ENCODE results near the gene ST6GALNAC1. TPM values are rescaled to one million over a fixed set of nuclear protein-coding genes. Genes with fewer than 3 reads are reported as not detected.

ST6GALNAC1 gene
- total and polyA plus RNA-seq, 5 donors from 2014 or later = 0.33 to 8.5 (median 2.6) TPM

GRCh38 chr17:76672892-76673291 lies 29.3 kb upstream of the ST6GALNAC1 start:
- Histone ChIP-seq H3K27ac (ENCODE audit: insufficient read depth, low read length, poor library complexity, severe bottlenecking) (no peak overlapping the region), H3K4me3 (ENCODE audit: low read depth, low read length) (peak overlapping the region; percentile 97), H3K9me3 (ENCODE audit: control insufficient read depth in 2 of 2, low read length in 2 of 2) (no peaks in the 10 kb centered on the region), H3K27me3 (ENCODE audit: control insufficient read depth, insufficient read depth, low read length) (no peaks in the 10 kb centered on the region), H3K36me3 (ENCODE audit: control insufficient read depth, insufficient read depth, low read length) (no peaks in the 10 kb centered on the region), H3K4me1 (ENCODE audit: control insufficient read depth, insufficient read depth, low read length, poor library complexity, severe bottlenecking) (peaks cover 22% of the 10 kb centered on the region)
- H3K27me3 Mint-ChIP-seq = peaks cover 10% of the 10 kb centered on the region
- H3K27ac Mint-ChIP-seq = peak overlapping the region in 2 of 3 donors; percentile 53 to 97
- H3K36me3 Mint-ChIP-seq = no peaks in the 10 kb centered on the region
- no peaks in the 10 kb centered on the region for H3K9me3 Mint-ChIP-seq
- H3K4me3 Mint-ChIP-seq = peak overlapping the region; percentile 84 to 97 (median 89)
- DNase-seq (no peak), ATAC-seq (ENCODE audit: low read depth in 2 of 2) (no peak)
- peaks cover 16 to 41% (median 23%) of the 10 kb centered on the region in 4 donors for H3K4me1 Mint-ChIP-seq

- no peaks in the 10 kb centered on the region for H3K27me3 ChIP-seq (ENCODE audit: control insufficient read depth, insufficient read depth, low read length)
- H3K4me3 Mint-ChIP-seq = peak overlapping the region; percentile 84 to 97 (median 89)
- H3K9me3 ChIP-seq (ENCODE audit: control insufficient read depth in 2 of 2, low read length in 2 of 2) = no peaks in the 10 kb centered on the region
- H3K4me1 ChIP-seq (ENCODE audit: control insufficient read depth, insufficient read depth, low read length, poor library complexity, severe bottlenecking) = peaks cover 19% of the 10 kb centered on the region
- H3K27ac ChIP-seq (ENCODE audit: insufficient read depth, low read length, poor library complexity, severe bottlenecking) = peak overlapping the region; percentile 80
- ATAC-seq (ENCODE audit: low read depth in 2 of 2) = no peak
- peaks cover 13% of the 10 kb centered on the region for H3K27me3 Mint-ChIP-seq
- H3K36me3 Mint-ChIP-seq = no peaks in the 10 kb centered on the region
- H3K27ac Mint-ChIP-seq = peak overlapping the region; percentile 96 to 99 (median 97)
- DNase-seq = peak in 1 of 3 donors; percentile 46
- H3K36me3 ChIP-seq (ENCODE audit: control insufficient read depth, insufficient read depth, low read length) = no peaks in the 10 kb centered on the region
- no peaks in the 10 kb centered on the region for H3K9me3 Mint-ChIP-seq
- H3K4me3 ChIP-seq (ENCODE audit: low read depth, low read length) = peak overlapping the region; percentile 97
- peaks cover 16 to 41% (median 23%) of the 10 kb centered on the region in 4 donors for H3K4me1 Mint-ChIP-seq
Measured at GRCh38 chr17:76672270-76672851, 28.8 kb upstream of the ST6GALNAC1 start.

- H3K27me3 ChIP-seq (ENCODE audit: control insufficient read depth, insufficient read depth, low read length) = no peaks in the 10 kb centered on the region
- no peak for ATAC-seq (ENCODE audit: low read depth in 2 of 2)
Measured at GRCh38 chr17:76671912-76672262, 28.3 kb upstream of the ST6GALNAC1 start.

GRCh38 chr17:76671123-76671911 lies 27.8 kb upstream of the ST6GALNAC1 start:
- Histone ChIP-seq H3K9me3 (ENCODE audit: control insufficient read depth in 2 of 2, low read length in 2 of 2) (no peaks in the 10 kb centered on the region), H3K36me3 (ENCODE audit: control insufficient read depth, insufficient read depth, low read length) (no peaks in the 10 kb centered on the region), H3K27ac (ENCODE audit: insufficient read depth, low read length, poor library complexity, severe bottlenecking) (peak overlapping the region; percentile 80), H3K4me3 (ENCODE audit: low read depth, low read length) (peak overlapping the region; percentile 97), H3K27me3 (ENCODE audit: control insufficient read depth, insufficient read depth, low read length) (no peaks in the 10 kb centered on the region), H3K4me1 (ENCODE audit: control insufficient read depth, insufficient read depth, low read length, poor library complexity, severe bottlenecking) (peaks cover 19% of the 10 kb centered on the region)
- Mint-ChIP-seq H3K4me3 (peak overlapping the region; percentile 84 to 97 (median 89)), H3K36me3 (no peaks in the 10 kb centered on the region), H3K27me3 (peaks cover 15% of the 10 kb centered on the region), H3K9me3 (no peaks in the 10 kb centered on the region), H3K4me1 (peaks cover 16 to 41% (median 23%) of the 10 kb centered on the region in 4 donors), H3K27ac (peak overlapping the region; percentile 96 to 99 (median 97))
- peak; percentile 99 for ATAC-seq (ENCODE audit: low read depth in 2 of 2)
- peak; percentile 98 to 100 (median 99) for DNase-seq

More at GRCh38 chr17:76671912-76672262, 28.3 kb upstream of the ST6GALNAC1 start:
- Histone ChIP-seq H3K4me3 (ENCODE audit: low read depth, low read length) (peak overlapping the region; percentile 97), H3K4me1 (ENCODE audit: control insufficient read depth, insufficient read depth, low read length, poor library complexity, severe bottlenecking) (peaks cover 19% of the 10 kb centered on the region), H3K36me3 (ENCODE audit: control insufficient read depth, insufficient read depth, low read length) (no peaks in the 10 kb centered on the region), H3K27ac (ENCODE audit: insufficient read depth, low read length, poor library complexity, severe bottlenecking) (peak overlapping the region; percentile 80), H3K9me3 (ENCODE audit: control insufficient read depth in 2 of 2, low read length in 2 of 2) (no peaks in the 10 kb centered on the region)
- H3K36me3 Mint-ChIP-seq = no peaks in the 10 kb centered on the region
- H3K9me3 Mint-ChIP-seq = no peaks in the 10 kb centered on the region
- peaks cover 15% of the 10 kb centered on the region for H3K27me3 Mint-ChIP-seq
- H3K4me1 Mint-ChIP-seq = peaks cover 16 to 41% (median 23%) of the 10 kb centered on the region in 4 donors
- DNase-seq = no peak
- peak overlapping the region; percentile 84 to 97 (median 89) for H3K4me3 Mint-ChIP-seq
- peak overlapping the region; percentile 96 to 99 (median 97) for H3K27ac Mint-ChIP-seq

DNA sequence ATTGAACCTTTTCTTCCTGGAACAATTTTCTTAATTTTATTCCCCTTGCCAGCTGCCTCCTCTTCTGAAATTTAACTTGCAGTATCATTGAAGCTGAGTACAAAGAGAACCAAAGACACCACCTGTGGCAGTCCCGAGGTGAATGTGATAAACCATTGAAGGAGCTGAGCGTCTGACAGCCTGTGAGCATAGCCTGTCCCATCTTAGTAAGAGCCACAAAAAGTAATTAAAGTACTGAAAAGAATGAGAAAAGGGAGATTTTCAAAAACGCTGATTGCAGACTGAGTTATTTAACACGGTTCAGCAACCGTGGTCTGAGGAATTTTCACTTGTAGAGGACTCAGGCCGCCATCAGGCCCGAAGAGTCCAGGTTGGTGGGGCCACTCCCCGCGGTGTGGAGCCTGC lies 27.2 kb upstream of the ST6GALNAC1 start:
- Histone ChIP-seq H3K27ac (ENCODE audit: insufficient read depth, low read length, poor library complexity, severe bottlenecking) (peak overlapping the region; percentile 80), H3K4me1 (ENCODE audit: control insufficient read depth, insufficient read depth, low read length, poor library complexity, severe bottlenecking) (peaks cover 19% of the 10 kb centered on the region), H3K4me3 (ENCODE audit: low read depth, low read length) (peak overlapping the region; percentile 0), H3K36me3 (ENCODE audit: control insufficient read depth, insufficient read depth, low read length) (no peaks in the 10 kb centered on the region), H3K27me3 (ENCODE audit: control insufficient read depth, insufficient read depth, low read length) (no peaks in the 10 kb centered on the region), H3K9me3 (ENCODE audit: control insufficient read depth in 2 of 2, low read length in 2 of 2) (no peaks in the 10 kb centered on the region)
- H3K4me1 Mint-ChIP-seq = peaks cover 16 to 41% (median 23%) of the 10 kb centered on the region in 4 donors
- peak overlapping the region; percentile 96 to 99 (median 97) for H3K27ac Mint-ChIP-seq
- no peaks in the 10 kb centered on the region for H3K9me3 Mint-ChIP-seq
- peaks cover 15% of the 10 kb centered on the region for H3K27me3 Mint-ChIP-seq
- peak overlapping the region; percentile 53 to 97 (median 89) for H3K4me3 Mint-ChIP-seq
- no peaks in the 10 kb centered on the region for H3K36me3 Mint-ChIP-seq
- DNase-seq = no peak
- no peak for ATAC-seq (ENCODE audit: low read depth in 2 of 2)

DNA sequence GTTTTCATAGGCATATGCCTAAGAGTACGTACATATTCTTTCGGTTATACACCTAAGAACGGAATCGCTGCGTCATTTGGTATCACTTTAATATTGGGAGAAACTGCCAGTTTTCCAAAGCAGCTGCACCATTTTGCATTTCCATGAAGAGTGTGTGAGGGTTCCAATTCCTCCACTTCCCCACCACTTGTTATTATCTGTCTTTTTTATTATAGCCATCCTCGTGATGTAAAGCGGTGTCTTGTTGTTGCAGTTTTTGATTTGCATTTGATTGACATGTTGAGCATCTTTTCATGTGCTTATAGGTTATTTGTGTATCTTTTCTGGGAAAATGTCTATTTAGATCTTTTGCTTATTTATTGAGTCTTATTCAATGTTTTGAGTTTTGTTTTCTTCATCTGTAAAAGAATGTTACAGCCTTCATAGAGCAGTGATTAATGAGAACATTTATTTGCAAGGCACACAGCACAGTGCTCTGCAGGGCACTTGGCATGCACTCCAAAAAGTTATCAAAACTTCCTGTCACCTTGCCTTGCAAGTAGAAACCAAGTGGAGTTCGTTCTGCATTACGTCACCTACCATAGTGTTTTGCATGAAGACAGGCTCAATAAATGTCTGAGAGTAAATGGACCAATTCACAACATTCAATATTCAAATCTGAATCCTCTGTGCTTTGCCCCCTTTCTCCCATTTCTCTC lies 26.6 kb upstream of the ST6GALNAC1 start:
- Mint-ChIP-seq H3K36me3 (no peaks in the 10 kb centered on the region), H3K27ac (peak overlapping the region; percentile 29 to 97 (median 96)), H3K4me1 (peaks cover 16 to 41% (median 23%) of the 10 kb centered on the region in 4 donors), H3K27me3 (peaks cover 15% of the 10 kb centered on the region), H3K9me3 (no peaks in the 10 kb centered on the region), H3K4me3 (peak overlapping the region; percentile 53 to 97 (median 89))
- H3K36me3 ChIP-seq (ENCODE audit: control insufficient read depth, insufficient read depth, low read length) = no peaks in the 10 kb centered on the region
- DNase-seq (peak in 2 of 3 donors; percentile 45 to 75), ATAC-seq (ENCODE audit: low read depth in 2 of 2) (no peak)
- H3K4me3 ChIP-seq (ENCODE audit: low read depth, low read length) = peak overlapping the region; percentile 0
- peaks cover 19% of the 10 kb centered on the region for H3K4me1 ChIP-seq (ENCODE audit: control insufficient read depth, insufficient read depth, low read length, poor library complexity, severe bottlenecking)
- H3K27me3 ChIP-seq (ENCODE audit: control insufficient read depth, insufficient read depth, low read length) = no peaks in the 10 kb centered on the region
- no peaks in the 10 kb centered on the region for H3K9me3 ChIP-seq (ENCODE audit: control insufficient read depth in 2 of 2, low read length in 2 of 2)
- peak overlapping the region; percentile 80 for H3K27ac ChIP-seq (ENCODE audit: insufficient read depth, low read length, poor library complexity, severe bottlenecking)

GRCh38 chr17:76667786-76668453 lies 24.4 kb upstream of the ST6GALNAC1 start:
- peaks cover 19% of the 10 kb centered on the region for H3K4me1 ChIP-seq (ENCODE audit: control insufficient read depth, insufficient read depth, low read length, poor library complexity, severe bottlenecking)
- no peak for DNase-seq
- Mint-ChIP-seq H3K27ac (peak overlapping the region in 1 of 3 donors; percentile 89), H3K4me1 (peaks cover 16 to 40% (median 23%) of the 10 kb centered on the region in 4 donors), H3K36me3 (no peaks in the 10 kb centered on the region), H3K9me3 (no peaks in the 10 kb centered on the region), H3K4me3 (no peak overlapping the region), H3K27me3 (peaks cover 18% of the 10 kb centered on the region)
- ATAC-seq (ENCODE audit: low read depth in 2 of 2) = no peak
- no peaks in the 10 kb centered on the region for H3K9me3 ChIP-seq (ENCODE audit: control insufficient read depth in 2 of 2, low read length in 2 of 2)
- no peaks in the 10 kb centered on the region for H3K27me3 ChIP-seq (ENCODE audit: control insufficient read depth, insufficient read depth, low read length)
- no peaks in the 10 kb centered on the region for H3K36me3 ChIP-seq (ENCODE audit: control insufficient read depth, insufficient read depth, low read length)
- H3K4me3 ChIP-seq (ENCODE audit: low read depth, low read length) = no peak overlapping the region
- no peak overlapping the region for H3K27ac ChIP-seq (ENCODE audit: insufficient read depth, low read length, poor library complexity, severe bottlenecking)

All from CD4-positive, CD25-positive, alpha-beta regulatory T cell (primary cell).